Transverse colon (tissue), 4 donors: Measurements from ENCODE around the gene ALKBH2.

Experiments
- CTCF ChIP-seq, 5 experiments: fragments of 200-600 bp in 3 of 5; fragments of 450-650 bp in 2 of 5; sonication (generic) in 3 of 5; IDR thresholded peaks; 1 replicate in 2 of 5; 2 replicates in 3 of 5; pipeline ENCODE4 v1.5.1; 2016 to 2017; ENCODE audit warnings: antibody characterized with exemption in 5 of 5, inconsistent platforms in 3 of 5, mild to moderate bottlenecking in 2 of 5, moderate library complexity in 1 of 5
- POLR2A ChIP-seq: fragments of 450-650 bp; IDR thresholded peaks from one replicate; pipeline ENCODE4 v1.6.1; 2016; ENCODE audit warnings: antibody characterized with exemption, mild to moderate bottlenecking, moderate library complexity
- POLR2AphosphoS5 ChIP-seq, 3 donors: sonication (generic); formaldehyde crosslinking; IDR thresholded peaks; one replicate each; pipeline ENCODE4 v1.6.1; 2016; ENCODE audit warnings: antibody characterized with exemption in 3 of 3

- TF ChIP-seq CTCF (IDR thresholded peaks at IDR 0.05) (no peak), POLR2AphosphoS5 (IDR thresholded peaks at IDR 0.05) (no peak), POLR2A (no peak)
Measured at GRCh38 chr12:109054520-109054919, 38.8 kb downstream of the ALKBH2 start.
